ENCODE data around the gene KIAA1958. TPM values are rescaled to one million over a fixed set of nuclear protein-coding genes. Genes with fewer than 3 reads are reported as not detected.

Gene KIAA1958
- total RNA-seq, 1 donor from 2014 or later: 14.2 TPM

- H3K36me3 ChIP-seq: no peaks in the 10 kb centered on the region
- DNase-seq (no peak), ATAC-seq (no peak)
- H3K9me3 ChIP-seq: no peaks in the 10 kb centered on the region
- intact Hi-C loops (cut with DNase I): no loop called here
- TF ChIP-seq CTCF (IDR thresholded peaks at IDR 0.05): no peak
- no peak overlapping the region for H3K27ac ChIP-seq
- no peaks in the 10 kb centered on the region for H3K27me3 ChIP-seq
- no peaks in the 10 kb centered on the region for H3K4me1 ChIP-seq
- H3K4me3 ChIP-seq: no peak overlapping the region
Observed at GRCh38 chr9:112556497-112557442, 70.1 kb downstream of the KIAA1958 start.

GRCh38 chr9:112558476-112558875 lies 71.8 kb downstream of the KIAA1958 start:
- ATAC-seq (no peak), DNase-seq (no peak)
- H3K4me3 ChIP-seq: no peak overlapping the region
- no peaks in the 10 kb centered on the region for H3K9me3 ChIP-seq
- no peaks in the 10 kb centered on the region for H3K27me3 ChIP-seq
- H3K27ac ChIP-seq: no peak overlapping the region
- no peaks in the 10 kb centered on the region for H3K4me1 ChIP-seq
- intact Hi-C loops (cut with DNase I): no loop called here
- no peak for TF ChIP-seq CTCF (IDR thresholded peaks at IDR 0.05)
- no peaks in the 10 kb centered on the region for H3K36me3 ChIP-seq

- intact Hi-C loops (cut with DNase I): no loop called here
Observed at GRCh38 chr9:112558978-112559377, 72.4 kb downstream of the KIAA1958 start.

GRCh38 chr9:112559629-112560413 lies 73.2 kb downstream of the KIAA1958 start:
- no peaks in the 10 kb centered on the region for H3K9me3 ChIP-seq
- no peak for DNase-seq
- intact Hi-C loops (cut with DNase I): no loop called here
- no peaks in the 10 kb centered on the region for H3K4me1 ChIP-seq
- no peak for ATAC-seq
- no peaks in the 10 kb centered on the region for H3K27me3 ChIP-seq
- TF ChIP-seq CTCF (IDR thresholded peaks at IDR 0.05): no peak
- H3K36me3 ChIP-seq: no peaks in the 10 kb centered on the region
- H3K27ac ChIP-seq: no peak overlapping the region
- no peak overlapping the region for H3K4me3 ChIP-seq

More at GRCh38 chr9:112558978-112559377, 72.4 kb downstream of the KIAA1958 start:
- H3K4me3 ChIP-seq: no peak overlapping the region
- no peak for DNase-seq
- no peaks in the 10 kb centered on the region for H3K4me1 ChIP-seq
- no peak overlapping the region for H3K27ac ChIP-seq
- no peak for TF ChIP-seq CTCF (IDR thresholded peaks at IDR 0.05)
- H3K9me3 ChIP-seq: no peaks in the 10 kb centered on the region
- H3K27me3 ChIP-seq: no peaks in the 10 kb centered on the region
- no peaks in the 10 kb centered on the region for H3K36me3 ChIP-seq
- no peak for ATAC-seq

GRCh38 chr9:112562235-112562958 lies 75.8 kb downstream of the KIAA1958 start:
- intact Hi-C loops (cut with DNase I): no loop called here
- Histone ChIP-seq H3K4me1 (no peaks in the 10 kb centered on the region), H3K4me3 (no peak overlapping the region), H3K9me3 (no peaks in the 10 kb centered on the region), H3K36me3 (no peaks in the 10 kb centered on the region), H3K27ac (no peak overlapping the region), H3K27me3 (no peaks in the 10 kb centered on the region)
- no peak for ATAC-seq
- no peak for DNase-seq
- TF ChIP-seq CTCF (IDR thresholded peaks at IDR 0.05): no peak
